RKO (cell line): ENCODE measurements around the gene TMPRSS7.
"Not testable (repeated sequence)": the region's sequence is repeated elsewhere in the genome, so short reads cannot be mapped to it uniquely, and the experiment has no call there.

Source experiments
- DNase-seq: peaks from one replicate; pipeline ENCODE4 v3.0.0-alpha.2; 2016; ENCODE audit warnings: low spot score

Gene TMPRSS7

DNA sequence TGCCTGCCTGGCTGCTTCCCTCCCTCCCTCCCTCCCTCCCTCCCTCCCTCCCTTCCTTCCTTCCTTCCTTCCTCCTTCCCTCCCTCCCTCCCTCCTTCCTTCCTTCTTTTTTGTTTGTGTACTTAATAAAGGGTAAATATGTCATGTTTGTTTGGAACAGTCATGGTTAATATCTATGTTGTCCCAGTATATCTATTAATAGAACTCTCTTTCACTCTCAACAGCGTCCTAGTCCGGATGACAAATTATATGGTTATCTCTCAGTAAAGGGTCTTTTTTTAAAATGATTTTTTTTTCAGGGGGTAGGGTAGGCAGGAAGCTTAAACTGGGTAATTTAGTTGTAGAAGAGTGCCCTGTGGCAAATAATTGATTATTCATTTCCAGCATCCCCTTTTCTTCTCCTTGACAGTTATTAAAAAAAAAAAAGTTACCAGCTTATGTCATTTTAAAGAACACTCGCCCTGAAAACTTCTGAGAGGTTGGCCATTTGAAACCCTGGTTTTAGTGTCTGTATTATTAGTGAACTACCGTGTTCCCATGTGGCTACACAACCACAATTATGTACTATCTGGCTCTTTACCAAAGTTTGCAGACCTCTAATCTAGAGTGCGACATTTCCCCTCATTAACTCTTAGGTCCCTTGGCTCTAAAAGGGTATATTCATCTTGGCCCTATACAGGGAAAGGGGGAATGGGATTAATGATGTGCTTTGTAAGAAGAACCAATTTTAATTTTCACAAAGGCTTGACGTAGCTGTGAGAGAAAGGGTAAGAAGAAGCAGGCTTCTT lies 22.1 kb upstream of the TMPRSS7 start:
- no peak for DNase-seq

GRCh38 chr3:112013058-112013783 lies 21.3 kb upstream of the TMPRSS7 start:
- no peak for DNase-seq

GRCh38 chr3:112013784-112014143 lies 20.8 kb upstream of the TMPRSS7 start:
- no peak for DNase-seq

- no peak for DNase-seq
Observed at GRCh38 chr3:112017091-112017490, 17.4 kb upstream of the TMPRSS7 start.

DNA sequence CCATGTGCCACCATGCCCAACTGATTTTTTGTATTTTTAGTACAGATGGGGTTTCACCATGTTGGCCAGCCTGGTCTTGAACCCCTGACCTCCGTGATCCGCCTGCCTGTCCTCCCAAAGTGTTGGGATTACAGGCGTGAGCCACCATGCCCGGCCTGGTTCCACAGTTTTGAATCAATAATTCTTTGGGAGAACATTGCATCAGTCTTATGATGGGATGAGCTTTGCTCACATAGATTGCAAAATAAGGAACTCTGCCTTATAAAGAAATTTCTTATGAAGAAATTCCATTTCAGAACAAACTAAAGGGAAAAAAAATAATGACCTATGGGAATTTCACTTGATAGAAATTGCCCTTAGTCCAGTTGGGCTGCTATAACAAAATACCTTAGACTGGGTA lies 15.8 kb upstream of the TMPRSS7 start:
- DNase-seq = no peak

DNA sequence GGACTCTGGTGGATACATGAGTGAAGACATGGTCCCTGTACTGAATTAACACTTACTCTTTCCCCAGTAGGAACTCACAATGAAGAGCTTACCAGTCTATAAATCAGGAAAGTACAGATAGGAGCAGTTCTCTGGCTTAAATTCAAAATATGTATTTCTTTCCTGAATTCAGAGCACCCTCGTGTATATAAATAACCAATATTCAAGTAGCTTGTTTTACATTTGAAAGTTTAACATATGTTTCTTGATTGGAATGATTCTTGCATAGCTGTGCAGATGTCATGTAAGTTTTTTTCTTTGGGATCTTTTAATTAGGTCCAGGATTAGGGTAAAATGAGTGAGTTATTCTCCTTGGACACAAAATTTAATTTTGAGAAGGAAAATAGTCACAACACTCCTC lies 14.8 kb upstream of the TMPRSS7 start:
- DNase-seq = no peak

GRCh38 chr3:112020674-112021085 lies 13.9 kb upstream of the TMPRSS7 start:
- no peak for DNase-seq

DNA sequence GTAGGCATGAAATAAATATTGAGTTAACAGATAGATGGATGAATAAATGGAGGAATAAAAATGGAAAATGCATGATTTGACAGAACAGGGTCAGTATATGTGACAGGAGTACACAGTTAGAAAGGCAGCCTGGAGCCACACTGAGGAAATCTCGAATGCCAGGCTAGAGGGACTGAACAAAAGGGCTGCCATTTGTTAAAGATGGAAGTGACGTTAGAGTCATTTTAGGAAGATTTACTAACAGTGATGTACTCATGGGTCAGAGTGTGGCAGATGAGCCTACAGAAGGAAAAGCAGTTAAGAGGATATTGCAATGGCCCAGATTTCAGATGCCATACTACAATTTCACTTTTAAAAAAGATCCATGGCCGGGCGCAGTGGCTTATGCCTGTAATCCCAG lies 7.4 kb upstream of the TMPRSS7 start:
- DNase-seq = no peak

GRCh38 chr3:112027826-112028225 lies 6.7 kb upstream of the TMPRSS7 start:
- no peak for DNase-seq

GRCh38 chr3:112030901-112031300 lies 3.6 kb upstream of the TMPRSS7 start:
- no peak for DNase-seq

DNA sequence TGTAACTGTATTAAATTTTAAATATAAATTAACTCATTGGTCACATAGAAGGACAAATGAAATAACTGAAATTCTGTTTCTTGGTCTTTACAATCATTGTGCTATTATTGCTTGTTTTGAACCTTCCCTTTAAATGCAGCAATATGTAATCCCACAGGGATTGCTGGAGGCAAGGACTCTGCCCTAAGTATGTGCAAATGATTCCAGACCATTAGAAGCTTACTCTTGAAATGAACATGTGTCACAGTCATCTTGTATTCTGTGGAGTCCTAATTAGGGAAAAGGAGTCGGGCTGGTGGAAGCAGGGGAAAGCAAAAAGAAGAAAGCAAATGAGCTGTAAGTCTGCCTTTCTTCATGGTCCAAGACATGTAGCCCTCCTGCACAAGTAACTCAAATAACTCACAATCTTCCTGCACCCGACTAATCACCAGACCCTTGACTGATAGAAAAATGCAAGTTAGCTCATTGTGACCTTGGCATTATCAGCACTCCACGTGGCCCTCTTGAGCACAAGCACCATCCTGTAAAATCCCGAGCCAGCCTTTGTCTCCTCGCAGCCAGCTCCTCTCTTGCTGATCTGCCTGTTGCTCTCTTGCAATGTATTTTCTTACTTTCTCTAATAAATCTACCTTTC lies 2.3 kb upstream of the TMPRSS7 start:
- no peak for DNase-seq

GRCh38 chr3:112035241-112035640 lies 705 bp downstream of the TMPRSS7 start:
- DNase-seq = no peak

DNA sequence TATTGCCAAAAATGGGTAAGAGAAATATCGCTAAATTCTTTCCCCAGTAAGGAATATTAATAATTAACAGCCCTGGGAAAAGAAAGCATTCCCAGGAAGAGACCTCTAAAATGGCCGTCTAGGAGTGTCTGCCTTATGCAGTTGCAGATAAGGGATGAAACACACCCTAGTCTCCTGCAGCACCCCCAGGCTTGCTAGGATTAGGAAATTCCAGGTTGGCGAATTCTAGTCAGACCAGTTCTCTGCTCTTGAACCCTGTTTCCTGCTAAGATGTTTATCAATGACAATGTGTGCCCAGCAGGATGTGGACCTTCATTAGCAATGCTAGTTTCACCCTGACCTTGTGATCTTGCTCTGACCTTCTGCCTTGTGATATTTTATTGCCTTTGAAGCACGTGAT lies 2.7 kb downstream of the TMPRSS7 start:
- DNase-seq = not testable (repeated sequence)

GRCh38 chr3:112038863-112039262 lies 4.3 kb downstream of the TMPRSS7 start:
- DNase-seq = no peak

GRCh38 chr3:112041321-112041720 lies 6.8 kb downstream of the TMPRSS7 start:
- no peak for DNase-seq

DNA sequence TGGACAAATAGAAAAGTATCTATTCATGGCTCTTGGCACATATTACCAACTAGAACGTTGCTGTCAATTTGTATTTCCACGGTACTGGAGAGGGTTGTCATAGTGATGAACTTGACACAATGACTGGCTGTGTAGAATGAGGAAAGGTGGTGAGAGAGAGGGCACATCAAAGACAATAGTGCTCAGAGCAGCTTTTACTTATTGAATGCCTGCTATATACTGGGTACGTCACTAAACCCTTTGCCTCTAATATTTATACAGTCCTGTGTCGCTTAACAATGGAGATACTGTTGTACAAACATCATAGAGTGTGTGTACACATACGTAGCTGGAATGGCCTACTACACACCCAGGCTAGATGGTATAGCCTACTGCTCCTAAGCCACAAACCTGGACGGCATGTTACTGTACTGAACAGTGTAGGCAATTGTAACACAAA lies 8.3 kb downstream of the TMPRSS7 start:
- DNase-seq = no peak

DNA sequence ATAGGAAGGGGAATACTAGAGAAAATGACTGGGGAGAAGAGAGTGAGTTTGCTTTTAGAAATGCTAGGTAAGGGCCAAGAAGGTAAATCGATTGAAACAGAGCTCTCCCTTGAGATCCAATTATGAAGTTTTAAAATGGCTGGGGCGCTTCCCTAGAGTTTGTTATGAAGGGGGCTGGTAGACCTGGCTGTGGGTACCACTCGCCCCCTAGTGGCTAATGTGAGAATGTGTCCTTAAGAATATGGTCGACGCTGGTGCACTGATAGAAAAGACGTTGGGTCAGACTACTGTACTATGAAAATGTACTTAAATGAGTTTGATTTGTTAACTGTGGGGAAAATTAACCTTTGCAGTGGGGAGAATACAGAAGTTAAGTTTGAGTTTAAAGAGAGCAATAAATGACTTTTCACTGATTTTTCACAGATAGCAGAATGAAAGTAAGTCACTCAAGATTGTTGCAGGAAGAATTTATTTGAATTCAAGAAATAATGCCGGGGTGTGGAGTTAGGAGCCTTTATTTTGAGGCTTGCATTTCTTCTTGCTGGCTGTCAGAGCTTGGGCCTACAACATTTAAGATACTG lies 9.2 kb downstream of the TMPRSS7 start:
- peak; percentile 88 for DNase-seq

- DNase-seq = no peak
Observed at GRCh38 chr3:112046599-112046998, 12.1 kb downstream of the TMPRSS7 start.

DNA sequence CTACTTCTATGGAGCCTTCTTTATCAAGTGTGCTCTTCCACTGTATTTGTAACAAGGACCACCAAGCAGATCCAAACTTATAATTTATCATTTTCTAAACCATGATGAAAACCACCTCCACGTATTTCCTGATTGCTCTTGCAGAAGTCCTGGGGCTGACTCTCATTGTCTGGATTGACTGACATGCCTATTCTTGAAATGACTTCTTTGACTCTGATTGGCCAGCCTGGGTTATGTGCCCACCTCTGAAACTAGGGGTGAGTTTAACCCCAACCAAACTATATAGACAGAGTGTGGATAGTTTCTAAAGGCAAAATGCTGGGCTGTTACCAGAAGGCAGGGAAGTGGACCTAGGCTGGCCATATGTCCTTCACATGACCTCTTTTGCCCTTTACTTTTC lies 12.7 kb downstream of the TMPRSS7 start:
- no peak for DNase-seq

- DNase-seq = no peak
Observed at GRCh38 chr3:112048911-112049310, 14.4 kb downstream of the TMPRSS7 start.

- no peak for DNase-seq
Observed at GRCh38 chr3:112053229-112053628, 18.7 kb downstream of the TMPRSS7 start.

DNA sequence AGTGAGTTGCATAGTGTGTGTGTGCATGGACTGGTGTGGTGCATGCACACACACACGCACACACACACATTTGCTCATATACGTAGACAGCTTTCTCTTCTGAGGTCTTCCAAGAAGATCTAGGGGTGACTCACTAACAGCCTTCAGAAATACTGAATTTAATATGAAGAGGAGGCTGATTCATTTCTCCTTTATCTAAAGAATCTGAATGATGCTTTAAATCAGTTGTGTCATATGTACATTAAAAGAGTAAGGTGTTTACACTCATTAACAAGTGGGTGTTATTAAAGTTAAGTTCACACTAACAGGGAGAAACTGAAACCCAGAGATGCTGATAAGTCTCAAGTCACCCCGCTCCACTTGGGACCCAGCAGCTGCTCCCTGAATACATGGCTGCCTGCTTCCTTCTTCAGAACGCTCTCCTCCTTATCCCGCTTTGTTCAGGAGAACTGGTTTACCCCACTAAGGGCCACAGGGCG lies 22.0 kb downstream of the TMPRSS7 start:
- DNase-seq = peak; percentile 52

- no peak for DNase-seq
Observed at GRCh38 chr3:112059497-112059896, 25.0 kb downstream of the TMPRSS7 start.
